Bronchial epithelial cell (primary cell): ENCODE data around the gene OR2M7. TPM values are rescaled to one million over a fixed set of nuclear protein-coding genes. Genes with fewer than 3 reads are reported as not detected.

Experiments
- DNase-seq: peaks from one replicate; pipeline ENCODE4 v3.0.0-alpha.2; 2010; ENCODE audit warnings: low read depth
- FAIRE-seq: peaks from 2 replicates; lab custom pipeline; 2011; peaks lifted over from hg19 to GRCh38; lab: Jason Lieb, UNC
- H3K27me3 ChIP-seq: 2 replicates; pipeline ENCODE4 v1.5.1; 2011; ENCODE audit warnings: low read length; ENCODE audit not compliant: control insufficient read depth, insufficient read depth
- H3K36me3 ChIP-seq: 2 replicates; pipeline ENCODE4 v1.5.1; 2011; ENCODE audit warnings: low read length; ENCODE audit not compliant: control insufficient read depth, insufficient read depth
- H3K4me3 ChIP-seq: 2 replicates; pipeline ENCODE4 v1.5.1; 2011; ENCODE audit warnings: mild to moderate bottlenecking, low read depth, low read length, control low read depth
- CTCF ChIP-seq: IDR thresholded peaks from 2 replicates; pipeline ENCODE4 v1.5.1; 2011; ENCODE audit warnings: mild to moderate bottlenecking, moderate library complexity, low read length, control low read depth, inconsistent platforms; ENCODE audit not compliant: insufficient read depth, severe bottlenecking
- total RNA-seq: library from RNA; depleted of rRNA; stranded (reverse); fragments of >200 nt; gene quantifications from 2 replicates; pipeline ENCODE4 v1.2.1, GENCODE V29; 2014

Gene OR2M7
- total RNA-seq, 1 donor from 2014 or later, result not detected

- FAIRE-seq (no peak), DNase-seq (no peak)
- H3K27me3 ChIP-seq, result no peaks in the 10 kb centered on the region
- TF ChIP-seq CTCF, result no peak
- H3K36me3 ChIP-seq, result no peaks in the 10 kb centered on the region
- H3K4me3 ChIP-seq, result no peak overlapping the region
These were observed 36.0 kb downstream of the OR2M7 start for GRCh38 chr1:248288391-248288790.

GRCh38 chr1:248277876-248278275 is 46.5 kb downstream of the OR2M7 start, which contains the start of gene OR2T33:
Gene OR2T33 (minus strand): TSS chr1:248277976. CDS start chr1:248273814, 4,162 bp downstream.
- TF ChIP-seq CTCF, result no peak
- Histone ChIP-seq H3K4me3 (no peak within 1 kb of the TSS), H3K27me3 (no peaks in the 10 kb centered on the region), H3K36me3 (no peaks in the 10 kb centered on the region)
- DNase-seq, result no peak
- no peak for FAIRE-seq

Other genes starting within 250 kb of the OR2M7 start
- gene OR2L13, start 229.4 kb downstream of the OR2M7 start, total RNA-seq, result not detected in 2 replicates
- not detected in 2 replicates for gene OR2M5, start 179.4 kb downstream of the OR2M7 start, total RNA-seq
- gene OR2M2, start 149.7 kb downstream of the OR2M7 start, total RNA-seq, result not detected in 2 replicates
- under 0.01 TPM in 1 of 2 replicates, not detected in the other for gene OR2M3, start 127.3 kb downstream of the OR2M7 start, total RNA-seq
- gene OR2M4, start 93.2 kb downstream of the OR2M7 start, total RNA-seq, result not detected in 2 replicates
- gene OR2T33, start 46.6 kb downstream of the OR2M7 start, total RNA-seq, result not detected in 2 replicates
- not detected in 2 replicates for gene OR2T12, start 21.1 kb downstream of the OR2M7 start, total RNA-seq
- not detected in 2 replicates for gene OR14C36, start 24.2 kb upstream of the OR2M7 start, total RNA-seq
- gene OR2T4, start 37.1 kb upstream of the OR2M7 start, total RNA-seq, result not detected in 2 replicates
- gene OR2T6, start 51.2 kb upstream of the OR2M7 start, total RNA-seq, result not detected in 2 replicates
- gene OR2T1, start 78.5 kb upstream of the OR2M7 start, total RNA-seq, result not detected in 2 replicates
- not detected in 2 replicates for gene OR2T2, start 121.1 kb upstream of the OR2M7 start, total RNA-seq
- not detected in 2 replicates for gene OR2T3, start 148.8 kb upstream of the OR2M7 start, total RNA-seq
- not detected in 2 replicates for gene OR2T5, start 164.0 kb upstream of the OR2M7 start, total RNA-seq
- gene OR2G6, start 183.5 kb upstream of the OR2M7 start, total RNA-seq, result not detected in 2 replicates
- gene OR2T29, start 238.2 kb upstream of the OR2M7 start, total RNA-seq, result not detected in 2 replicates